ENCODE results near the gene DIAPH2. TPM values are rescaled to one million over a fixed set of nuclear protein-coding genes. Genes with fewer than 3 reads are reported as not detected.

Gene DIAPH2
- total RNA-seq, 1 experiment from 2014 or later, result 4.1 TPM

DNA sequence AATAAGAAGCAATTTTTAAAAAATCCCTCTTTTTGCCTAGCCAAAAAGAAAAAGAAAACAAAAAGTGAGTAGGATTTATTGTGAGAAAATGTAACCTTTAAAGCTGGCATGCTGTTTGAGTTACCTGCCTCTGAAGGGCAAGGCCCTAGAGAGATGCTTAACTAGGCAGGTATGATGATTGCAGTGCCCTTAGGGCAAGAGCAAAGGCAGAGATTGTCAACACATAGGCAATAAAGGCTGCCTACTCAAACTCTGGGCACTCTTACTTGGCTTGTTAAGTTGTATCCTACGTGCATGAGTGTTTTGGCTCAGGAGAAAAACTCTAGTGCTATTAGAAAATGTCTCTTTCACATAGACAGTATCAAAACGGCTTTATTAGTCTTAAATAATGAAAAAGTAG, 505.0 kb downstream of the DIAPH2 start:
- no peaks in the 10 kb centered on the region for H3K9me3 ChIP-seq (replicated peaks)
- H3K27ac ChIP-seq, result no peak overlapping the region
- H3K4me1 ChIP-seq (replicated peaks), result no peaks in the 10 kb centered on the region
- no peaks in the 10 kb centered on the region for H3K27me3 ChIP-seq (replicated peaks)
- H3K4me3 ChIP-seq, result no peak overlapping the region
- no peaks in the 10 kb centered on the region for H3K36me3 ChIP-seq
- no peak for DNase-seq (ENCODE audit: low read depth in 1 of 2, low spot score in 2 of 2)

DNA sequence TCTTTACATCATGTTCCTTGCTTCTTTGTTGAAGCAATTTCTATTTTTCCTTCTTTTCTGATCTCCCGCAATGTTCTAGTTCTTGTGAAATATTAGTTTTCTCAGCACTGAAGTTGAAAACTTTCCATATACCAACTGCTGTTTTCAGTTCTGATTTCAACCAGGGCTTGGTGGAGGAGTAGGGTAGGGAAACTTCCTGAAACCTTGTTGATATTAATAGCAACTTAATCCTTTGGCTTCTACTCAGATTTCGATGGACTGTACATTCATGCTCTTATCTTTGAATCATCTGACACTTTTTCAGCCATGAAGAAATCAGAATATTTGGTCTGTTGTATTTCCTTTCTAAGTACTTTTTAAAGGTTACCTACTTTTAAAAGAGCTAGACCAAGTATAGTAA, 514.9 kb downstream of the DIAPH2 start:
- H3K4me3 ChIP-seq, result no peak overlapping the region
- DNase-seq (ENCODE audit: low read depth in 1 of 2, low spot score in 2 of 2), result no peak
- no peaks in the 10 kb centered on the region for H3K36me3 ChIP-seq
- no peaks in the 10 kb centered on the region for H3K4me1 ChIP-seq (replicated peaks)
- no peaks in the 10 kb centered on the region for H3K9me3 ChIP-seq (replicated peaks)
- no peaks in the 10 kb centered on the region for H3K27me3 ChIP-seq (replicated peaks)
- H3K27ac ChIP-seq, result no peak overlapping the region

DNA sequence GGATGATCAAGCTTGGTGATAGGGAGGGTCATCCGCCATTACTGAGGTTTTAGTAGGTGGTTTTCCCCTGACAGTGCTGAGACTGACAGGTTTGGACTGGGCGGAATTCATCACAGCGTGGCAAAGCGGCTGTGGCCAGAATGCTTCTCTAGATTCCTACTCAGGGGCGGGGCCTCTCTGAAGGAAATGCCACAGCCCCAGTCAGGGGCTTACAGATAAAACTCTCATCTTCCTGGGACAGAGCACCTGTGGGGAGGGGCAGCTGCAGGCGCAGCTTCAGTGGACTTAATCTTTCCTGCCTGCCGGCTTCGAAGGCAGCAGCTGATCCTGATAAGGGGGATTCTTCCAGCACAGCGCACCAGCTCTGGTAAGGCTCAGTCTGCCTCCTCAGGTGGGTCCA, 515.8 kb downstream of the DIAPH2 start:
- no peak overlapping the region for H3K4me3 ChIP-seq
- H3K27me3 ChIP-seq (replicated peaks), result no peaks in the 10 kb centered on the region
- H3K36me3 ChIP-seq, result no peaks in the 10 kb centered on the region
- DNase-seq (ENCODE audit: low read depth in 1 of 2, low spot score in 2 of 2), result no peak
- H3K9me3 ChIP-seq (replicated peaks), result no peaks in the 10 kb centered on the region
- H3K4me1 ChIP-seq (replicated peaks), result no peaks in the 10 kb centered on the region
- H3K27ac ChIP-seq, result no peak overlapping the region

DNA sequence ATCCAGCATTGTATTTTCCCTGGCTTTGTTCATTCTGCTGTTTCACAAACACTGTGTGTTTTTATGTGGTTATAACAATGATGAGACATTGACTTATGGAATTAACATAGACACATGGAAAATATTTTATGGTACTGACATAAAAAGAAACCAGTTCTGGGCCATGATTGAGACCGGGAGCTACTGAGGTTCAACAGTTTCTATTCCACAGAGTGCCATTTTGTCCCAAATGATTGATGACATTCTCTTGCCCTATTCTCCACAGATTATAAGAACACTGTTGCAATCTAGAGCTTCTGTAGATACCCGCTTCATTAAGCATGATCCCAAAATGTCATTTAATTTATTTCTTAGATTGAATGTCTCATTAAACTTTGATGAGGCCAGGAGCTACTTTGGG, 525.9 kb downstream of the DIAPH2 start:
- H3K9me3 ChIP-seq (replicated peaks), result no peaks in the 10 kb centered on the region
- H3K36me3 ChIP-seq, result no peaks in the 10 kb centered on the region
- no peak overlapping the region for H3K27ac ChIP-seq
- no peak overlapping the region for H3K4me3 ChIP-seq
- no peaks in the 10 kb centered on the region for H3K4me1 ChIP-seq (replicated peaks)
- no peak for DNase-seq (ENCODE audit: low read depth in 1 of 2, low spot score in 2 of 2)
- H3K27me3 ChIP-seq (replicated peaks), result no peaks in the 10 kb centered on the region

DNA sequence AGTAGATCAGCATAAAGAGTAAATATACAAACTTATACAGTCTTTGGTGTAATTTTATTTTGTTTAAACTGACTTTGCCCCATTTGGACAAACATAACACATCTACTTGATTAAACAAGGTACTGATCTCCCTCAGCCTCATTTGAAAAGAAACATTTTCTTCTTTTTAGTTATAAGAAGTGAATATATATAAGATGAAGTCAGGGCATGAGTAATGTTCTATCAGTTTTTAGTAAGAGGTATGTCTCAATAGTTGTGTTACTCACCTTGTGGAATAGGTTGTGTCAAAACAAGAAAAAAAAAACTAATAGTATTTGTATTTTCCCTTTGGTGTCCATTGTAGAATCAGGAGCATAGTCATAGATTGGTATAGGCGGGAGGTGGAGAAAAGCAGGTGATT, 526.4 kb downstream of the DIAPH2 start:
- H3K4me3 ChIP-seq, result no peak overlapping the region
- no peaks in the 10 kb centered on the region for H3K9me3 ChIP-seq (replicated peaks)
- H3K27me3 ChIP-seq (replicated peaks), result no peaks in the 10 kb centered on the region
- no peak for DNase-seq (ENCODE audit: low read depth in 1 of 2, low spot score in 2 of 2)
- H3K36me3 ChIP-seq, result no peaks in the 10 kb centered on the region
- no peak overlapping the region for H3K27ac ChIP-seq
- no peaks in the 10 kb centered on the region for H3K4me1 ChIP-seq (replicated peaks)

DNA sequence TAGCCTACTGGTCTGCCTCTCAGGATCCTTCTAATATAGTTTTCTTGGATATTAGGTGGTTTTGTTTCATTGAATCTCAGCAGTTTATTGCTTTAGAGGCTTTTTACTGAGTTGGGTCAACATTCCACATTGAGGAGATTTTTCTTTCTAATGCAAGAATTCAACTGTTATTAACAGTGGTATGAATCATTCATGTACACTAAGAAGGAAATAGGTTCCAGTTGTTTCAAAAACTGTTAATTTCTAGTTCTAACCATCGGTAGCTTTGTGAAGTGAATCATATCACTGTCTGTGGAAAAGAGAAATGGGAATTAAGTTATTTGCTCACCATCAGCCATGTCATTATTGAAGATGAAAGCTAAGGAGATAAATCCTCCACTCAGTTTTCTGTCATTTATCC, 530.5 kb downstream of the DIAPH2 start:
- no peak overlapping the region for H3K27ac ChIP-seq
- no peaks in the 10 kb centered on the region for H3K9me3 ChIP-seq (replicated peaks)
- H3K4me3 ChIP-seq, result no peak overlapping the region
- H3K4me1 ChIP-seq (replicated peaks), result no peaks in the 10 kb centered on the region
- no peaks in the 10 kb centered on the region for H3K36me3 ChIP-seq
- no peak for DNase-seq (ENCODE audit: low read depth in 1 of 2, low spot score in 2 of 2)
- no peaks in the 10 kb centered on the region for H3K27me3 ChIP-seq (replicated peaks)

DNA sequence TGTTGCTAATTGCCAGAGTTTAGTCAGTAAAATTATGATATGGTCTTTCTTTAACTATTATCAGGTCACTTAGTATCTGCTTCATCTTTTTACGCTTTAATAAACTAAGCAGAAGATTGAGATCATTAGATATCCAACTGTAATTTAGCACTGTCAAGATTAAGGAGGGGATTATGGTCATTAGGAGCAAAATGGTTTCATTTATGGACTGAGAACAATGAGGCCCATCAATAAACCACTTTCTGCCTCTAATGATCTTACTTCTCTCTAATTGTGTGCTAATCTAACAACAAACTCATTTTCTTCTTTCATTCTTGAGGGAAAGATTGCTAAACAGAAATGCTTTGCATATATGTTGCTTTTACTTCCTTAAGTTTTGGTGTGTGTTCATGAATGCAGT, 539.5 kb downstream of the DIAPH2 start:
- Histone ChIP-seq H3K4me1 (replicated peaks) (no peaks in the 10 kb centered on the region), H3K36me3 (no peaks in the 10 kb centered on the region), H3K27ac (no peak overlapping the region), H3K4me3 (no peak overlapping the region), H3K9me3 (replicated peaks) (no peaks in the 10 kb centered on the region), H3K27me3 (replicated peaks) (no peaks in the 10 kb centered on the region)
- DNase-seq (ENCODE audit: low read depth in 1 of 2, low spot score in 2 of 2), result no peak

DNA sequence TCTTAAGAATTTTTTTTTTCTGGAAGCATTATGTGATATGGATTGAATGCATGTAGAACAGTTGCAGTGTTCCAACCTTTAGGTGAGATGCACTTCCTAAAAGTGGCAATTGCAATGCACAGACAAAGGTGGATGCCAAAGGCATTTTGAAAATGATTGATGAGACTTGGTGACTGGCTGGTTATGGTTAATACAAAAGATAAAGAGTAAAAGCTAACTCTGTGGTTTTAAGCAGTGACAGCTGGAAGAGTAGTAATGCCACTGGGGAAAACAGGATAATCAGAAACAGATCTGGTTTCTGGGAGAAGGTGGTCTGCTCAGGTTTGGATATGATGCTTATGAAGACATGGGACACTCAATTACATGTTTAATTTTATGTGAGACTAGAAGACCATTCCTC, 544.7 kb downstream of the DIAPH2 start:
- Histone ChIP-seq H3K4me3 (no peak overlapping the region), H3K27me3 (replicated peaks) (no peaks in the 10 kb centered on the region), H3K9me3 (replicated peaks) (no peaks in the 10 kb centered on the region), H3K36me3 (no peaks in the 10 kb centered on the region), H3K4me1 (replicated peaks) (no peaks in the 10 kb centered on the region), H3K27ac (no peak overlapping the region)
- DNase-seq (ENCODE audit: low read depth in 1 of 2, low spot score in 2 of 2), result no peak

DNA sequence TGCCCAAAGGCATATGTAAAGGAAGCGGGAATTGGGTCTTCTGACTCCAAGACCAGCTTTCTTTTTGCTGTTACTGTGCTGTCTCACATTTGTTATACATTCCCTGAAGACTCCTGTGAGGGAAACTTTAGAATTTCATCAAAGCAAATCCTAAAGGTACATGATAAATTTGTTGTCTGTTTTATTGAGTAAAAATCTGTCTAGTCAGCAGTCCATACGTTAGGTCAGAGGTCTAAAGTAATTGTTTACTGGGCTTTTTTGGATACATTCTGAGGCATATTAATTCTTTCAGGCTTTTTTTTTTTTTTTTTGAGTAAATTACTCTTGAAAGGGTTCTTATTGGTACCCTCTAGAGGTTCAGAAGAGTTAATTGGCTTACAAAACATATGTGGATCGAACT, 546.3 kb downstream of the DIAPH2 start:
- Histone ChIP-seq H3K27ac (no peak overlapping the region), H3K4me1 (replicated peaks) (no peaks in the 10 kb centered on the region), H3K9me3 (replicated peaks) (no peaks in the 10 kb centered on the region), H3K4me3 (no peak overlapping the region), H3K27me3 (replicated peaks) (no peaks in the 10 kb centered on the region), H3K36me3 (no peaks in the 10 kb centered on the region)
- no peak for DNase-seq (ENCODE audit: low read depth in 1 of 2, low spot score in 2 of 2)

DNA sequence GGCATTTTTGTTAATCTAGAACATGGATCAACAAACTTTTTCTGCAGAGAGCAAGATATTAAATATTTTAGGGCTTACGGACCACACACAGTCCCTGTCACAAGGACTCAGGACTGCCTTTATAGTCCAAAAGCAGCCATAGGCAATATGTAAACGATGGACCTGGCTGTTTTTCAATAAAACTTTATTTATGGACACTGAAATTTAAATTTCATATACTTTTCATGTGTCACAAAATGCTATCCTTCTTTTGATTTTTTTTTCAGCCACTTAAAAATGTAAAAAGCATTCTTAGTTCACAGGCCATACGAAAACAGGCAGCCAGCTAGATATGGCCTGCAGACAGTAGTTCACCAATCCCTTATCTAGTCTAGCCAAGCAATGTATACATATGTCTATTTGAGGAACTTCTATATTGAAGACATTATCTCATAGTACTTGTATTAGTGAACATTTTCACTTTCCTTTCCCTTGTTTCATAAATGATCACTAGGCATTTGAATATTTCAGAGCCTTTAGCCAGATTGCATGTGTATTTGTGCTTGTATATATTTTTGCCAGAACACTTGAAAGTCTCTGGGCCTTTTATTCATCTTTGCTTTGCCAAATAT, 549.9 kb downstream of the DIAPH2 start:
- Histone ChIP-seq H3K4me3 (no peak overlapping the region), H3K27ac (no peak overlapping the region)

DNA sequence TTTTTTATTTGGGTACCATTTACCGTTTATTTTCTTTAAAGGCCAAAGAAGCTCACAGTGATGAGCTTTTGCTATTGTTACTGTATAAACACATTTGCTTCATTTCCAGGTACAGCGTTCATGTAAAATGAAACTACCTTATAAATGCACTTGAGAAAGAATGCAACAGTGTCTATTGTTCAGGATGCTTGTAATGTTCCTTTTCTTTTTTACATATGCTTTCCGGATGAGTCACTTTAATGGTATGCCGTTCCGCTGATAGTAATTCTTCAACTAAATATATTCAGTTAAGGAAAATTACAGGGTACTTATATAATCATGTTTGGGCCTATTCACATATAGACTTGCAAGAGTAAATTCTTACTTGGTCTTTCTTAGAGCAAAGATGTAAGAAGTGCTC, 554.0 kb downstream of the DIAPH2 start:
- no peaks in the 10 kb centered on the region for H3K9me3 ChIP-seq (replicated peaks)
- no peak overlapping the region for H3K4me3 ChIP-seq
- H3K27ac ChIP-seq, result no peak overlapping the region
- no peaks in the 10 kb centered on the region for H3K4me1 ChIP-seq (replicated peaks)
- H3K27me3 ChIP-seq (replicated peaks), result no peaks in the 10 kb centered on the region
- H3K36me3 ChIP-seq, result no peaks in the 10 kb centered on the region
- DNase-seq (ENCODE audit: low read depth in 1 of 2, low spot score in 2 of 2), result peak in 1 of 2 experiments; percentile 15

More for the DNA sequence above, 549.9 kb downstream of the DIAPH2 start:
- DNase-seq (ENCODE audit: low read depth in 1 of 2, low spot score in 2 of 2), result no peak
- H3K36me3 ChIP-seq, result no peaks in the 10 kb centered on the region
- no peaks in the 10 kb centered on the region for H3K9me3 ChIP-seq (replicated peaks)
- H3K4me1 ChIP-seq (replicated peaks), result no peaks in the 10 kb centered on the region
- no peaks in the 10 kb centered on the region for H3K27me3 ChIP-seq (replicated peaks)

DNA sequence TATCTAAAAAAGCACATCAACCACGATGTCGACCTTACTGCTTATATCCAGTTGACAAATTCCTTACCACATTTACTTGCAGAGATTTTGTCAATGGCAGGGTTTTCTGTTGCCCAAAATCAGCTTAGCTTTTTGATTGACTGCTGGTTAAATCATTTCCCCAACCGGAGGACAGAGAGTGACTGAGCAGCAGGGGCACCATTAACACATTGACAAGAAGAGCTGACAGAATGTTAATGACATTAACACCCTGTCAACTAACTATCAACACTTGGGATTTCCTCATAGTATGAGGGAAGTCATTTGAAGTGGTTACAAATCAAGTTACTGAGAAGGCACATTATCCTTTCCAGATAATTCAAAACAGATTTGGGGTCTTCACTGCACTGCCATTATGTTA, 567.5 kb downstream of the DIAPH2 start:
- no peaks in the 10 kb centered on the region for H3K27me3 ChIP-seq (replicated peaks)
- H3K27ac ChIP-seq, result no peak overlapping the region
- no peaks in the 10 kb centered on the region for H3K9me3 ChIP-seq (replicated peaks)
- no peak for DNase-seq (ENCODE audit: low read depth in 1 of 2, low spot score in 2 of 2)
- H3K4me3 ChIP-seq, result no peak overlapping the region
- no peaks in the 10 kb centered on the region for H3K4me1 ChIP-seq (replicated peaks)
- H3K36me3 ChIP-seq, result no peaks in the 10 kb centered on the region

DNA sequence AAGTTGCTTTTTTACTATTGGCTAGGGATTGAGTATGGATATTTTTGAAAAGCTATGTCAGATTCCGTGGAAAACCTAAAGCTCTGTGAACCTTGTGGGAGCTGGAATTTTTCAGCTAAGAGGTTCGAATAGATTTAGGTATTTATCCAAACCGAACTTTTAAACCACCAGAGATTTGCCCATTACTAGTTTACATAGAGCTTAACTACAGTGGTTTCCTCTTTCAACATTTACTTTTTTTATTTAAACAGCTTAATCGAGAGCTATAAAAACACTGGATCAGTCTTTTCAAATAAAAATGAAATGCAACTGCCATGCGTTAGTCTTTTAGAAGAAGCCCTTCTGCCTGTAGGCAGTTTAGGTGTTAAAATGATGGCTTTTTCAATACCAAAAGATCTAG, 576.0 kb downstream of the DIAPH2 start:
- no peak for DNase-seq (ENCODE audit: low read depth in 1 of 2, low spot score in 2 of 2)
- no peaks in the 10 kb centered on the region for H3K36me3 ChIP-seq
- H3K4me3 ChIP-seq, result no peak overlapping the region
- no peaks in the 10 kb centered on the region for H3K4me1 ChIP-seq (replicated peaks)
- H3K9me3 ChIP-seq (replicated peaks), result no peaks in the 10 kb centered on the region
- no peaks in the 10 kb centered on the region for H3K27me3 ChIP-seq (replicated peaks)
- H3K27ac ChIP-seq, result no peak overlapping the region

DNA sequence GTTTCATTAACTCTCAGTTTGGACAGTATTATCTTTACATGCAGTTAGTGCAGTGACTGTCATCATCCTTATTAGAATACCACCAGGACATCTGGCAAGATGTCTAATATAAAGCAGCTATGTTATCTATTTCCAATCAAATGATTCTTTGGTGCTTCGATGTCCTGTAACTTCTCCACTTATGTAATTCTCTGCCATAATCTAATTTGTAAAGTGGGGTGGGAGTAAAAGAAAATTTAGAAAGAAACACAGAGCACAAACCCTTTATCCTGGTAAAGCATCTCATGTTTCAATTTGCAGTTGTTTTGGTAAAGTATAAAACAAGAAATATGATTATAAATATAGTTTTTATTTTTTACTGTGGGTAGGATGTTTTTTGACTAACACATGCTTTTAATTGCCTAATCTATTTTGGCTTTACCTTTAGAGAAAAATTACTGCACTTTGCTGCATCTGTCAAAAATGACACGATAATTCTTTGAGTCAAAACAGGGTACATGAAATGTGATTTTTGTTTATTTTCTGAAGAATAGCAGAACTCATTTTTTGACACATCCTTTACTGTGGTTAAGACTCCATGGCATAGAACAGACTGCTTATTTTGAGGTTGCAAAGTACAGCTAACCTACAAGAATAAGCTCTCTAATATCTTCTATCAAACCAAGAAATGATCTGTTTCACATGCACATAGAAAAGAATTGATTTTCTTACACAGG, 581.9 kb downstream of the DIAPH2 start:
- DNase-seq (ENCODE audit: low read depth in 1 of 2, low spot score in 2 of 2), result no peak
- Histone ChIP-seq H3K27me3 (replicated peaks) (no peaks in the 10 kb centered on the region), H3K4me1 (replicated peaks) (no peaks in the 10 kb centered on the region), H3K36me3 (no peaks in the 10 kb centered on the region), H3K4me3 (no peak overlapping the region), H3K27ac (no peak overlapping the region), H3K9me3 (replicated peaks) (no peaks in the 10 kb centered on the region)

All from SJSA1 (cell line).